HepG2 (cell line): ENCODE results near the gene TRIM6. TPM values are rescaled to one million over a fixed set of nuclear protein-coding genes. Genes with fewer than 3 reads are reported as not detected.
"Not testable (repeated sequence)": the region's sequence is repeated elsewhere in the genome, so short reads cannot be mapped to it uniquely, and the experiment has no call there.

ENCODE experiments used
- ATAC-seq: fragments of 200-7000 bp; cut with Tn5 transposase; 3 replicates; pipeline ENCODE4 v1.9.1; 2020; ENCODE audit warnings: mild to moderate bottlenecking, moderate library complexity
- BruUV-seq: library from RNA; stranded (reverse); fragments of 400-500 nt; replicated peaks from 2 replicates; lab custom pipeline; 2021; lab: Mats Ljungman, UMichigan
- CTCF ChIA-PET: fragments of 300-600 bp; formaldehyde crosslinking; extraction: SDS; loops from one replicate; lab custom pipeline; 2021; ENCODE audit warnings: low total read pairs, inconsistent platforms, low intra/inter-chr PET ratio; lab: Yijun Ruan, JAX
- POLR2A ChIA-PET: fragments of 350-600 bp; sonication (Branson Sonifier 250); formaldehyde crosslinking; loops from one replicate; lab custom pipeline; 2020; ENCODE audit warnings: antibody characterized with exemption, inconsistent platforms; lab: Yijun Ruan, JAX
- DNase-seq: peaks from one replicate; pipeline ENCODE4 v3.0.0-alpha.2; 2015; ENCODE audit warnings: low spot score
- FAIRE-seq: peaks from 3 replicates; lab custom pipeline; 2011; peaks lifted over from hg19 to GRCh38; lab: Jason Lieb, UNC
- H2AFZ ChIP-seq: one replicate; pipeline ENCODE4 v1.6.1; 2011; ENCODE audit warnings: low read length, inconsistent platforms
- H3K27ac ChIP-seq: fragments of 300-600 bp; 3 replicates; pipeline ENCODE4 v1.8.0; 2011; ENCODE audit warnings: mixed run types, mild to moderate bottlenecking, mixed read lengths, low read length, inconsistent platforms; ENCODE audit not compliant: insufficient read depth; ENCODE audit errors: extremely low read length
- H3K27me3 ChIP-seq, 2 experiments: fragments of 200-600 bp in 1 of 2; 2 replicates in 1 of 2; 3 replicates in 1 of 2; pipeline versions ENCODE4 v1.6.0 to v1.8.0; 2011; ENCODE audit warnings: low read length in 2 of 2, mild to moderate bottlenecking in 2 of 2, moderate library complexity in 2 of 2, inconsistent platforms in 1 of 2; ENCODE audit not compliant: insufficient read depth in 2 of 2, control insufficient read depth in 1 of 2
- H3K36me3 ChIP-seq, 2 experiments: fragments of 200-600 bp in 1 of 2; replicated peaks in 1 of 2; 2 replicates in 1 of 2; 3 replicates in 1 of 2; pipeline versions ENCODE4 v1.5.1 to v1.8.0; 2011; ENCODE audit warnings: low read length in 2 of 2, inconsistent platforms in 1 of 2; ENCODE audit not compliant: insufficient read depth in 2 of 2, control insufficient read depth in 1 of 2
- H3K4me1 ChIP-seq: 2 replicates; pipeline ENCODE4 v1.5.1; 2012; ENCODE audit warnings: low read length, inconsistent platforms; ENCODE audit not compliant: insufficient read depth
- H3K4me2 ChIP-seq: 2 replicates; pipeline ENCODE4 v1.6.0; 2011; ENCODE audit warnings: low read depth, low read length, inconsistent platforms
- H3K4me3 ChIP-seq, 3 experiments: fragments of 200-600 bp in 1 of 3; sonication (generic), shearing (Covaris generic) in 1 of 3; replicated peaks in 1 of 3; 2 replicates each; pipeline ENCODE4 v1.5.1; 2011 to 2016; ENCODE audit warnings: low read length in 3 of 3, inconsistent platforms in 2 of 3, low read depth in 2 of 3, mild to moderate bottlenecking in 2 of 3, control low read depth in 1 of 3, mixed read lengths in 1 of 3; ENCODE audit not compliant: insufficient read depth in 1 of 3
- H3K79me2 ChIP-seq: one replicate; pipeline ENCODE4 v1.6.1; 2011; ENCODE audit warnings: low read length, inconsistent platforms; ENCODE audit not compliant: insufficient read depth
- H3K9ac ChIP-seq: 2 replicates; pipeline ENCODE4 v1.6.0; 2011; ENCODE audit warnings: mild to moderate bottlenecking, low read depth, low read length, inconsistent platforms; ENCODE audit not compliant: insufficient read depth
- H3K9me3 ChIP-seq: 2 replicates; pipeline ENCODE4 v1.5.1; 2012; ENCODE audit warnings: mild to moderate bottlenecking, low read length
- H4K20me1 ChIP-seq: 2 replicates; pipeline ENCODE4 v1.6.0; 2011; ENCODE audit warnings: inconsistent platforms, mild to moderate bottlenecking, low read length, moderate library complexity; ENCODE audit not compliant: insufficient read depth
- SCMH1 ChIP-seq: sonication (generic); formaldehyde crosslinking; IDR thresholded peaks from 2 replicates; pipeline ENCODE4 v1.9.0; 2021; ENCODE audit warnings: missing genetic modification reagents, mild to moderate bottlenecking, borderline replicate concordance
- ZBTB3 ChIP-seq: sonication (generic); formaldehyde crosslinking; IDR thresholded peaks from 2 replicates; pipeline ENCODE4 v1.4.0; 2020; ENCODE audit warnings: low read depth, mild to moderate bottlenecking, moderate library complexity, missing genetic modification reagents, borderline replicate concordance
- ZNF616 ChIP-seq: sonication (generic); formaldehyde crosslinking; IDR thresholded peaks from 2 replicates; pipeline ENCODE4 v1.5.0; 2020; ENCODE audit warnings: low read depth, mild to moderate bottlenecking, missing genetic modification reagents
- WGBS: methylation state at CpG from one replicate; pipeline ENCODE4 v1.1.6; 2017; ENCODE audit warnings: low lambda C conversion rate; 5-methylcytosine and 5-hydroxymethylcytosine counted together
- in situ Hi-C: cut with HindIII; loops from 2 replicates; pipeline ENCODE4 v1.10.0; 2017; ENCODE audit warnings: low pct_unique_long_range_greater_than_20kb; ENCODE audit not compliant: extremely low pct_ligation_motif_present
- intact Hi-C: fragments of 100-400 bp; cut with micrococcal nuclease; formaldehyde crosslinking; loops from one replicate; pipeline ENCODE4 v1.10.0; 2022; ENCODE audit not compliant: unreplicated experiment
- polyA plus RNA-seq, 8 experiments: library from polyadenylated mRNA; depleted of rRNA in 3 of 8; stranded (reverse) in 7 of 8; unstranded in 1 of 8; fragments of >200 nt; fragmentation: Illumina TruSeq in 4 of 8; extraction: Trizol in 4 of 8; gene quantifications; 2 replicates each; pipeline versions ENCODE4 v1.2.1 to v1.2.3, GENCODE V29; 2011 to 2016; ENCODE audit warnings: low read depth in 4 of 8, missing spikeins in 1 of 8, mixed read lengths in 1 of 8; ENCODE audit not compliant: insufficient read depth in 1 of 8
- total RNA-seq, 5 experiments: library from RNA; depleted of rRNA; stranded (reverse); fragments of >200 nt; fragmentation: Illumina TruSeq; extraction: Trizol; gene quantifications; 2 replicates each; pipeline ENCODE4 v1.2.3, GENCODE V29; 2016; ENCODE audit warnings: low read depth in 1 of 5
- TF ChIP-seq, protein P1 (sequence below): fragments of 450-650 bp; IDR thresholded peaks from 2 replicates; pipeline ENCODE4 v1.6.1; 2016
- TF ChIP-seq, protein P2 (sequence below): sonication (generic); formaldehyde crosslinking; IDR thresholded peaks from 2 replicates; pipeline ENCODE4 v1.5.1; 2020; ENCODE audit warnings: missing genetic modification reagents, mild to moderate bottlenecking, borderline replicate concordance

TRIM6 gene
- total and polyA plus RNA-seq, 2 of the 13 experiments (the other 11 are each of a cell fraction or from before 2014, with no cell fraction given), result not detected

DNA sequence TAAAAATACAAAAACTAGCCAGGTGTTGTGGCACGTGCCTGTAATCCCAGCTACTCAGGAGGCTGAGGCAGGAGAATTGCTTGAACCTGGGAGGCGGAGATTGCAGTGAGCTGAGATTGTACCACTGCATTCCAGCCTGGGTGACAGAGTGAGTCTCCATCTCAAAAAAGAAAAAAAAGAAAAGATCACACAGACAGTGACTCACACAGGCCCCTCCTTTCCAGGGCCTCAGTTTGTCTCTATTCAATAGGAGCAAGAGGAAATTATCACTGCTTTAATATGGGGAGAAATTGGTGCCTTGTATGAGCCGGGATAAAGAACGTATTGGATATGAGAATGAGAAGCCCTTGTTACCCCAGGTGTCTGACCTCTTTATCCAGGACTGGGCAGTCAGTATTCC lies 6.4 kb downstream of the TRIM6 start:
- DNase-seq, H3K36me3 ChIP-seq, FAIRE-seq, H4K20me1 ChIP-seq, H3K9ac ChIP-seq, ATAC-seq, H3K4me1 ChIP-seq, POLR2A ChIA-PET, CTCF ChIA-PET, BruUV-seq, H3K27ac ChIP-seq, H3K9me3 ChIP-seq, H2AFZ ChIP-seq, H3K4me2 ChIP-seq, H3K27me3 ChIP-seq, intact Hi-C loops, H3K4me3 ChIP-seq, H3K79me2 ChIP-seq: not testable (repeated sequence)
- in situ Hi-C loops, result loop anchor here (5.0 kb wide), 1 partner anchor 205 kb away; the partner anchor contains the start of gene OR52N2
- WGBS, result 60% methylated on average over 4 of the region's 4 CpGs

DNA sequence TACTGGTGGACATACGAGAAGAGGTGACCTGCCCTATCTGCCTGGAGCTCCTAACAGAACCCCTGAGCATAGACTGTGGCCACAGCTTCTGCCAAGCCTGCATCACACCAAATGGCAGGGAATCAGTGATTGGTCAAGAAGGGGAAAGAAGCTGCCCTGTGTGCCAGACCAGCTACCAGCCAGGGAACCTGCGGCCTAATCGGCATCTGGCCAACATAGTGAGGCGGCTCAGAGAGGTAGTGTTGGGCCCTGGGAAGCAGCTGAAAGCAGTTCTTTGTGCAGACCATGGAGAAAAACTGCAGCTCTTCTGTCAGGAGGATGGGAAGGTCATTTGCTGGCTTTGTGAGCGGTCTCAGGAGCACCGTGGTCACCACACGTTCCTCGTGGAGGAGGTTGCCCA lies 6.9 kb downstream of the TRIM6 start:
- Histone ChIP-seq H3K27ac (no peak overlapping the region), H3K9me3 (no peaks in the 10 kb centered on the region), H4K20me1 (no peaks in the 10 kb centered on the region), H3K4me2 (no peak overlapping the region), H3K4me1 (no peaks in the 10 kb centered on the region), H3K27me3 (0 out of 5 replicates have a peak, but pooled peaks cover 0 to 4% of the 10 kb centered on the region in 2 experiments), H3K4me3 (no peak overlapping the region), H2AFZ (no peak overlapping the region), H3K36me3 (no peaks in the 10 kb centered on the region), H3K79me2 (no peaks in the 10 kb centered on the region), H3K9ac (no peak overlapping the region)
- FAIRE-seq (no peak), ATAC-seq (no peak), DNase-seq (no peak)
- WGBS, result 20% methylated on average over 8 of the region's 8 CpGs
- CTCF ChIA-PET, result no interaction called here
- no TSS peak for BruUV-seq
- TF ChIP-seq ZBTB3 (CRISPR knock-in tag), result no peak
- TF ChIP-seq, protein P1, sequence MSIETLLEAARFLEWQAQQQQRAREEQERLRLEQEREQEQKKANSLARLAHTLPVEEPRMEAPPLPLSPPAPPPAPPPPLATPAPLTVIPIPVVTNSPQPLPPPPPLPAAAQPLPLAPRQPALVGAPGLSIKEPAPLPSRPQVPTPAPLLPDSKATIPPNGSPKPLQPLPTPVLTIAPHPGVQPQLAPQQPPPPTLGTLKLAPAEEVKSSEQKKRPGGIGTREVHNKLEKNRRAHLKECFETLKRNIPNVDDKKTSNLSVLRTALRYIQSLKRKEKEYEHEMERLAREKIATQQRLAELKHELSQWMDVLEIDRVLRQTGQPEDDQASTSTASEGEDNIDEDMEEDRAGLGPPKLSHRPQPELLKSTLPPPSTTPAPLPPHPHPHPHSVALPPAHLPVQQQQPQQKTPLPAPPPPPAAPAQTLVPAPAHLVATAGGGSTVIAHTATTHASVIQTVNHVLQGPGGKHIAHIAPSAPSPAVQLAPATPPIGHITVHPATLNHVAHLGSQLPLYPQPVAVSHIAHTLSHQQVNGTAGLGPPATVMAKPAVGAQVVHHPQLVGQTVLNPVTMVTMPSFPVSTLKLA, result no peak
- TF ChIP-seq ZNF616 (CRISPR knock-in tag), result no peak
- TF ChIP-seq, protein P2, sequence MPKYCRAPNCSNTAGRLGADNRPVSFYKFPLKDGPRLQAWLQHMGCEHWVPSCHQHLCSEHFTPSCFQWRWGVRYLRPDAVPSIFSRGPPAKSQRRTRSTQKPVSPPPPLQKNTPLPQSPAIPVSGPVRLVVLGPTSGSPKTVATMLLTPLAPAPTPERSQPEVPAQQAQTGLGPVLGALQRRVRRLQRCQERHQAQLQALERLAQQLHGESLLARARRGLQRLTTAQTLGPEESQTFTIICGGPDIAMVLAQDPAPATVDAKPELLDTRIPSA (CRISPR knock-in tag), result no peak
- TF ChIP-seq SCMH1 (CRISPR knock-in tag), result no peak
- intact Hi-C loops, result no loop called here
- in situ Hi-C loops, result loop anchor here (5.0 kb wide), 1 partner anchor 204 kb away; the partner anchor contains the start of gene OR52N2
- POLR2A ChIA-PET, result no interaction called here
